Gastroesophageal sphincter (tissue), 3 donors: Measurements from ENCODE around the gene MEI4.

Experiments
- CTCF ChIP-seq, 4 experiments: fragments of 200-600 bp in 2 of 4; fragments of 450-650 bp in 2 of 4; sonication (generic) in 1 of 4; IDR thresholded peaks; one replicate each; pipeline ENCODE4 v1.5.1; 2017 to 2019; ENCODE audit warnings: antibody characterized with exemption in 4 of 4, mild to moderate bottlenecking in 2 of 4, moderate library complexity in 2 of 4
- EP300 ChIP-seq: sonication (generic); formaldehyde crosslinking; IDR thresholded peaks from one replicate; pipeline ENCODE4 v1.6.1; 2017; ENCODE audit warnings: antibody characterized with exemption, mild to moderate bottlenecking
- POLR2A ChIP-seq, 2 donors: fragments of 450-650 bp; IDR thresholded peaks; one replicate each; pipeline ENCODE4 v1.6.1; 2017; ENCODE audit warnings: antibody characterized with exemption in 2 of 2, mild to moderate bottlenecking in 2 of 2, moderate library complexity in 1 of 2

- TF ChIP-seq EP300 (no peak), CTCF (IDR thresholded peaks at IDR 0.05) (no peak), POLR2A (IDR thresholded peaks at IDR 0.05) (no peak)
Measured at GRCh38 chr6:77674211-77674610, 21.4 kb downstream of the MEI4 start.
